CD4-positive, alpha-beta T cell (primary cell): ENCODE data around the gene PSENEN. TPM values are rescaled to one million over a fixed set of nuclear protein-coding genes. Genes with fewer than 3 reads are reported as not detected.
A peak's percentile ranks its signal among the peaks of the same experiment; 100 is the strongest.

ENCODE experiments used
- ATAC-seq: fragments of 200-7000 bp; cut with Tn5 transposase; one replicate; pipeline ENCODE4 v1.10.0; 2022; ENCODE audit warnings: mild to moderate bottlenecking; ENCODE audit not compliant: poor library complexity
- CTCF ChIA-PET: fragments of 350-600 bp; sonication (Branson Sonifier 250); formaldehyde crosslinking; loops from one replicate; lab custom pipeline; 2021; ENCODE audit warnings: antibody characterized with exemption, inconsistent platforms; lab: Charles Lee
- POLR2A ChIA-PET: fragments of 350-600 bp; sonication (Branson Sonifier 250); formaldehyde crosslinking; loops from one replicate; lab custom pipeline; 2021; ENCODE audit warnings: antibody characterized with exemption, inconsistent platforms; lab: Charles Lee
- DNase-seq, 14 experiments: peaks; one replicate each; pipeline ENCODE4 v3.0.0-alpha.2; 2013 to 2020; ENCODE audit warnings: mixed read lengths in 2 of 14
- H3K27ac ChIP-seq, 2 donors: one replicate each; pipeline versions ENCODE4 v1.5.1 to v1.7.0; 2013; ENCODE audit warnings: low read length in 2 of 2, low read depth in 1 of 2, mild to moderate bottlenecking in 1 of 2
- H3K27me3 ChIP-seq, 2 experiments: 1 replicate in 1 of 2; 2 replicates in 1 of 2; pipeline versions ENCODE4 v1.6.1 to v1.7.0; 2013; ENCODE audit warnings: low read length in 2 of 2, control low read depth in 1 of 2, mild to moderate bottlenecking in 1 of 2, moderate library complexity in 1 of 2; ENCODE audit not compliant: insufficient read depth in 2 of 2, control insufficient read depth in 1 of 2
- H3K36me3 ChIP-seq: one replicate; pipeline ENCODE4 v1.6.1; 2013; ENCODE audit warnings: low read length, control low read depth; ENCODE audit not compliant: insufficient read depth
- H3K4me1 ChIP-seq: one replicate; pipeline ENCODE4 v1.6.1; 2013; ENCODE audit warnings: low read length, control low read depth; ENCODE audit not compliant: insufficient read depth
- H3K4me3 ChIP-seq: one replicate; pipeline ENCODE4 v1.5.1; 2013; ENCODE audit warnings: mild to moderate bottlenecking, low read length, moderate library complexity
- H3K9me3 ChIP-seq, 2 experiments: 1 replicate in 1 of 2; 2 replicates in 1 of 2; pipeline versions ENCODE4 v1.6.1 to v1.7.0; 2013; ENCODE audit warnings: low read length in 2 of 2, mild to moderate bottlenecking in 2 of 2, control low read depth in 1 of 2, moderate library complexity in 1 of 2; ENCODE audit not compliant: control insufficient read depth in 1 of 2, insufficient read depth in 1 of 2
- H3K27ac Mint-ChIP-seq: one replicate; pipeline ENCODE4 v1.8.0; 2020; ENCODE audit warnings: mixed read lengths
- H3K27me3 Mint-ChIP-seq: one replicate; pipeline ENCODE4 v1.8.0; 2021; ENCODE audit warnings: mixed read lengths
- H3K36me3 Mint-ChIP-seq: one replicate; pipeline ENCODE4 v1.8.0; 2021; ENCODE audit warnings: low read depth, mixed read lengths
- H3K4me1 Mint-ChIP-seq: one replicate; pipeline ENCODE4 v1.8.0; 2021; ENCODE audit warnings: low read depth, mixed read lengths
- H3K4me3 Mint-ChIP-seq: one replicate; pipeline ENCODE4 v1.8.0; 2020; ENCODE audit warnings: mild to moderate bottlenecking, mixed read lengths
- H3K9me3 Mint-ChIP-seq: one replicate; pipeline ENCODE4 v1.8.0; 2020; ENCODE audit warnings: mixed read lengths
- intact Hi-C, 2 experiments: fragments of 100-400 bp; cut with DNase I in 1 of 2; cut with micrococcal nuclease in 1 of 2; formaldehyde crosslinking; loops; one replicate each; pipeline versions ENCODE4 v1.15.1 to v1.9.0; 2023 to 2025; cut with DNase I, micrococcal nuclease
- total RNA-seq, 174 experiments: library from RNA in 2 of 174; stranded (reverse) in 2 of 174; gene quantifications; one replicate each; pipeline ENCODE4 v1.2.3 and lab custom pipeline; 2021 to 2026
- TF ChIP-seq, protein P1 (sequence below): fragments of 200-600 bp; IDR thresholded peaks from one replicate; pipeline ENCODE4 v1.8.0; 2022; ENCODE audit warnings: antibody characterized with exemption, mild to moderate bottlenecking

PSENEN gene
- total RNA-seq, 2 experiments from 2014 or later = 7.3 to 9.4 TPM

DNA sequence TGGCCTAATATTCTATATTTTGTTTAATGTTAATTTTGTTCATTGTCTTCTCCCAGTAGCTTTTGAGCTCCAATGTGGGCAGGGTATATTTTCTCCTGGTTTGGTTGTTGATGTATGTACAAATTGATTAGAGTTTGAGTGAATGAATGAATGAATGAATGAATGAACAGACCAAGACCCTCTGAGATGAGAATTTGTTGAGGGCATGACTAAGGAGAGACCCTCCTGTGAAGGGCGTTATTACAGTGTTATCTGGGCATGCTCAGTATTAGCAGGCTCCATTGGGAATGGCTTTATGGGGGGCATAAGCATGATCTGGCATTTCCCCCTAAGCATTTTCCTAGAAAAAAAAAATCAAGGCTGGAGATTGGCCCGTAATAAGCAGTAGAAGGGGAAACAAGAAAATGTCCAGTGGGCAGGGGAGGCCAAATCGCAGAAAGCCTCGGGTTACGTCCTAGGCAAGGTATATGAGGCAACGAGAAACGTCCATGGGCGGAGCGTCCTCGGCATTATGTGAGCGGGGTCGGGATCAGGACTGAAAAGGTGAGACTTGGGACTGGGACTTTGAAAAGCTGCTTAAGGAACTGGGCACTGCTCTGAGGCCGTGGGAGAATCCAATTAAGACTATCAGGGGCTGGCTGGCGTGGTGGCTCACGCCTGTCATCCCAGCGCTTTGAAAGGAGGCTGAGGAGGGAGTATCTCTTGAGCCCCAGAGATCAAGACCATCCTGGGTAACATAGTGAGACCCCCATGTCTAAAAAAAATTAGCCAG lies 29.0 kb downstream of the PSENEN start:
- CTCF ChIA-PET = no interaction called here

DNA sequence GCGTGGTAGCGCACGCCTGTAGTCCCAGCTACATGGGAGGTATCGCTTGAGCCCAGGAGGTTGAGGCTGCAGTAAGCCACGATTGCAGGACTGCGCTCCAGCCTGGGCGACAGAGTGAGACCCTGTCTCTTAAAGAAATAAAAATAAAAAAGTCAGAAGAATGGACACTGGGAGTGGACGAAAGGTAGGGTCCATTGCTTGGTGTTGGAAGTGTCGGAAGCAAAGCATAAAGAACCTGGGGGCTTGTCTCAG lies 29.5 kb downstream of the PSENEN start:
- Mint-ChIP-seq H3K27ac (no peak overlapping the region), H3K27me3 (no peaks in the 10 kb centered on the region), H3K36me3 (peaks cover 3% of the 10 kb centered on the region), H3K9me3 (no peaks in the 10 kb centered on the region), H3K4me1 (peaks cover 24% of the 10 kb centered on the region), H3K4me3 (peak overlapping the region; percentile 90)
- H3K9me3 ChIP-seq = no peaks in the 10 kb centered on the region
- no peaks in the 10 kb centered on the region for H3K27me3 ChIP-seq
- no peak for ATAC-seq
- TF ChIP-seq, protein P1, sequence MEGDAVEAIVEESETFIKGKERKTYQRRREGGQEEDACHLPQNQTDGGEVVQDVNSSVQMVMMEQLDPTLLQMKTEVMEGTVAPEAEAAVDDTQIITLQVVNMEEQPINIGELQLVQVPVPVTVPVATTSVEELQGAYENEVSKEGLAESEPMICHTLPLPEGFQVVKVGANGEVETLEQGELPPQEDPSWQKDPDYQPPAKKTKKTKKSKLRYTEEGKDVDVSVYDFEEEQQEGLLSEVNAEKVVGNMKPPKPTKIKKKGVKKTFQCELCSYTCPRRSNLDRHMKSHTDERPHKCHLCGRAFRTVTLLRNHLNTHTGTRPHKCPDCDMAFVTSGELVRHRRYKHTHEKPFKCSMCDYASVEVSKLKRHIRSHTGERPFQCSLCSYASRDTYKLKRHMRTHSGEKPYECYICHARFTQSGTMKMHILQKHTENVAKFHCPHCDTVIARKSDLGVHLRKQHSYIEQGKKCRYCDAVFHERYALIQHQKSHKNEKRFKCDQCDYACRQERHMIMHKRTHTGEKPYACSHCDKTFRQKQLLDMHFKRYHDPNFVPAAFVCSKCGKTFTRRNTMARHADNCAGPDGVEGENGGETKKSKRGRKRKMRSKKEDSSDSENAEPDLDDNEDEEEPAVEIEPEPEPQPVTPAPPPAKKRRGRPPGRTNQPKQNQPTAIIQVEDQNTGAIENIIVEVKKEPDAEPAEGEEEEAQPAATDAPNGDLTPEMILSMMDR = no peak
- peaks cover 21% of the 10 kb centered on the region for H3K4me1 ChIP-seq
- peaks cover 4% of the 10 kb centered on the region for H3K36me3 ChIP-seq
- H3K27ac ChIP-seq = no peak overlapping the region
- CTCF ChIA-PET = no interaction called here
- peak overlapping the region; percentile 69 for H3K4me3 ChIP-seq
- DNase-seq = no peak
- POLR2A ChIA-PET = no interaction called here
- intact Hi-C loops = loop anchor here (2.0 to 10.0 kb wide), 3 partner anchors 16 to 282 kb away; partner anchors contain the start of genes PROSER3 (in 2 of the 2) and LRFN3 (in 1 of the 2)

More for the DNA sequence above, 29.0 kb downstream of the PSENEN start:
- H3K4me3 ChIP-seq = peak overlapping the region; percentile 69
- no peaks in the 10 kb centered on the region for H3K27me3 ChIP-seq
- peaks cover 4% of the 10 kb centered on the region for H3K36me3 ChIP-seq
- Mint-ChIP-seq H3K9me3 (no peaks in the 10 kb centered on the region), H3K4me3 (peak overlapping the region; percentile 90), H3K4me1 (peaks cover 24% of the 10 kb centered on the region), H3K27ac (no peak overlapping the region), H3K36me3 (no peaks in the 10 kb centered on the region), H3K27me3 (no peaks in the 10 kb centered on the region)
- ATAC-seq (no peak), DNase-seq (peak in 1 of 14 experiments; percentile 26)
- TF ChIP-seq, protein P1 = no peak
- H3K9me3 ChIP-seq = no peaks in the 10 kb centered on the region
- POLR2A ChIA-PET = no interaction called here
- H3K27ac ChIP-seq = no peak overlapping the region
- intact Hi-C loops = loop anchor here (2.0 to 10.0 kb wide), 3 partner anchors 16 to 283 kb away; partner anchors contain the start of genes PROSER3 (in 2 of the 2) and LRFN3 (in 1 of the 2)
- H3K4me1 ChIP-seq = peaks cover 21% of the 10 kb centered on the region

- H3K9me3 ChIP-seq = no peaks in the 10 kb centered on the region
- peak within 1 kb of the TSS; percentile 69 for H3K4me3 ChIP-seq
- peaks cover 21% of the 10 kb centered on the region for H3K4me1 ChIP-seq
- Mint-ChIP-seq H3K27ac (no peak within 1 kb of the TSS), H3K36me3 (peaks cover 3% of the 10 kb centered on the region), H3K27me3 (no peaks in the 10 kb centered on the region), H3K4me1 (peaks cover 24% of the 10 kb centered on the region), H3K9me3 (no peaks in the 10 kb centered on the region), H3K4me3 (peak within 1 kb of the TSS; percentile 90)
- ATAC-seq = peak; percentile 98
- H3K27me3 ChIP-seq = no peaks in the 10 kb centered on the region
- intact Hi-C loops = loop anchor here (2.0 to 10.0 kb wide), 3 partner anchors 17 to 282 kb away; partner anchors contain the start of genes PROSER3 (in 2 of the 2) and LRFN3 (in 1 of the 2)
- peak; percentile 96 to 100 (median 98) for DNase-seq
- ChIA-PET POLR2A (interaction anchor here (1.3 kb wide), 1 partner anchor 31 kb away, joined by 4 read pairs; the partner anchor contains the start of gene U2AF1L4), CTCF (no interaction called here)
- H3K36me3 ChIP-seq = peaks cover 4% of the 10 kb centered on the region
- TF ChIP-seq, protein P1 = no peak
- no peak within 1 kb of the TSS for H3K27ac ChIP-seq
These were observed 30.0 kb downstream of the PSENEN start, which contains the start of gene ARHGAP33 for GRCh38 chr19:35775298-35776101. TSS of gene ARHGAP33 (plus strand) at chr19:35775564. CDS start at chr19:35775659, 95 bp downstream.
